Measurements from ENCODE around the gene ZSCAN4. TPM values are rescaled to one million over a fixed set of nuclear protein-coding genes. Genes with fewer than 3 reads are reported as not detected.

Gene ZSCAN4
- total RNA-seq, 1 experiment from 2014 or later: not detected

GRCh38 chr19:57712222-57712621, 43.5 kb downstream of the ZSCAN4 start:
- H3K14ac ChIP-seq (ENCODE audit: insufficient read depth, low read length): no peak overlapping the region
- WGBS (ENCODE audit: extremely low coverage, insufficient read length, low lambda C conversion rate): no CpG with 5 or more reads among the region's 1 CpG
- Mint-ChIP-seq H3K4me3 (no peak overlapping the region), H3K27me3 (ENCODE audit: low read depth) (no peaks in the 10 kb centered on the region; the same call in 1 of the 2 replicates), H3K4me1 (peaks cover 18% of the 10 kb centered on the region in 2 experiments), H3K9me3 (no peaks in the 10 kb centered on the region; a peak in 1 of 5 replicates), H3K27ac (no peak overlapping the region), H3K36me3 (ENCODE audit: insufficient read depth in 1 of 3, low read depth in 3 of 3) (peaks cover 7 to 14% (median 9%) of the 10 kb centered on the region in 3 experiments)
- H3K4me1 ChIP-seq (ENCODE audit: insufficient read depth, low read length): no peaks in the 10 kb centered on the region; the same call in 1 of the 2 replicates
- H3K27me3 ChIP-seq (ENCODE audit: insufficient read depth, low read length): no peaks in the 10 kb centered on the region
- H3T11ph ChIP-seq (ENCODE audit: low read length): no peak overlapping the region
- H4K20me1 ChIP-seq (ENCODE audit: control insufficient read depth, insufficient read depth, insufficient read length): no peaks in the 10 kb centered on the region
- DNase-seq: no peak
- H2AK5ac ChIP-seq (ENCODE audit: insufficient read length, low read length): no peak overlapping the region
- peaks cover 8% of the 10 kb centered on the region for H3K23me2 ChIP-seq (ENCODE audit: insufficient read length, low read depth, low read length, poor library complexity, severe bottlenecking)
- H2BK12ac ChIP-seq (ENCODE audit: insufficient read length, low read depth, low read length): no peak overlapping the region
- no peak overlapping the region for H3K4me2 ChIP-seq (ENCODE audit: insufficient read depth, insufficient read length, low read length)
- H4K91ac ChIP-seq (ENCODE audit: insufficient read length, low read depth, low read length): no peak overlapping the region
- H2BK15ac ChIP-seq (ENCODE audit: low read depth, low read length): no peak overlapping the region
- TF ChIP-seq CTCF (conservative IDR thresholded peaks at IDR 0.05): no peak
- no peak overlapping the region for H3K27ac ChIP-seq (ENCODE audit: insufficient read length, low read depth, low read length)
- H3K79me2 ChIP-seq (ENCODE audit: insufficient read depth, low read length): peaks cover 5% of the 10 kb centered on the region; the same call in 1 of the 2 replicates
- H3K56ac ChIP-seq (ENCODE audit: insufficient read length, low read depth, low read length): no peak overlapping the region
- H3K79me1 ChIP-seq (ENCODE audit: insufficient read depth, low read depth, low read length, poor library complexity, severe bottlenecking): no peaks in the 10 kb centered on the region
- no peak overlapping the region for H4K5ac ChIP-seq (ENCODE audit: insufficient read length, low read depth, low read length)
- H3K9me3 ChIP-seq (ENCODE audit: control insufficient read depth, low read depth, low read length): no peaks in the 10 kb centered on the region
- no peak overlapping the region for H3K4ac ChIP-seq (ENCODE audit: low read depth, low read length)
- no peak overlapping the region for H2BK5ac ChIP-seq (ENCODE audit: insufficient read length, low read length)
- no peak overlapping the region for H3K23ac ChIP-seq (ENCODE audit: insufficient read length, low read depth, low read length)
- H2AFZ ChIP-seq (ENCODE audit: low read length): no peak overlapping the region
- H2BK20ac ChIP-seq (ENCODE audit: low read depth, low read length, poor library complexity, severe bottlenecking): no peak overlapping the region
- H3K18ac ChIP-seq (ENCODE audit: insufficient read length, low read depth, low read length): no peak overlapping the region
- no peak overlapping the region for H2BK120ac ChIP-seq (ENCODE audit: low read depth, low read length, poor library complexity, severe bottlenecking)
- H4K8ac ChIP-seq (replicated peaks; ENCODE audit: insufficient read length, low read depth, low read length): no peak overlapping the region
- no peak overlapping the region for H3K9ac ChIP-seq (ENCODE audit: extremely low read depth, insufficient read length, low read length)

Measured in H9 (cell line).